Breast epithelium (tissue), 4 donors: Measurements from ENCODE around the gene UGT1A8. TPM values are rescaled to one million over a fixed set of nuclear protein-coding genes. Genes with fewer than 3 reads are reported as not detected.

ENCODE experiments used
- DNase-seq, 2 donors: peaks; one replicate each; pipeline ENCODE4 v3.0.0-alpha.2; 2019; ENCODE audit warnings: low spot score in 2 of 2
- H3K27ac ChIP-seq, 2 donors: fragments of 200-600 bp; sonication (generic) in 1 of 2; one replicate each; pipeline ENCODE4 v1.5.1; 2016 to 2019; ENCODE audit warnings: mild to moderate bottlenecking in 1 of 2
- H3K27me3 ChIP-seq, 2 donors: fragments of 200-600 bp; sonication (generic) in 1 of 2; one replicate each; pipeline versions ENCODE4 v1.5.1 to v1.6.0; 2017 to 2019; ENCODE audit warnings: control low read depth in 1 of 2, mild to moderate bottlenecking in 1 of 2
- H3K36me3 ChIP-seq: fragments of 200-600 bp; one replicate; pipeline ENCODE4 v1.5.1; 2019
- H3K4me1 ChIP-seq, 2 donors: fragments of 200-600 bp; sonication (generic); one replicate each; pipeline ENCODE4 v1.5.1; 2016 to 2019; ENCODE audit warnings: control low read depth in 1 of 2
- H3K4me3 ChIP-seq, 3 donors: fragments of 200-600 bp; sonication (generic); 1 replicate in 2 of 3; 2 replicates in 1 of 3; pipeline ENCODE4 v1.5.1; 2016 to 2019; ENCODE audit warnings: mild to moderate bottlenecking in 3 of 3, moderate library complexity in 2 of 3
- H3K9me3 ChIP-seq, 2 donors: fragments of 200-600 bp; sonication (generic) in 1 of 2; one replicate each; pipeline ENCODE4 v1.5.1; 2016 to 2019; ENCODE audit warnings: control low read depth in 1 of 2
- CTCF ChIP-seq, 3 donors: fragments of 450-650 bp; IDR thresholded peaks; one replicate each; pipeline ENCODE4 v1.5.1; 2016 to 2017; ENCODE audit warnings: antibody characterized with exemption in 3 of 3, mild to moderate bottlenecking in 3 of 3, moderate library complexity in 3 of 3
- POLR2A ChIP-seq: fragments of 450-650 bp; IDR thresholded peaks from one replicate; pipeline ENCODE4 v1.6.1; 2016; ENCODE audit warnings: antibody characterized with exemption, mild to moderate bottlenecking, moderate library complexity
- POLR2AphosphoS5 ChIP-seq, 3 donors: sonication (generic); formaldehyde crosslinking; IDR thresholded peaks; one replicate each; pipeline ENCODE4 v1.6.1; 2017; ENCODE audit warnings: antibody characterized with exemption in 3 of 3
- intact Hi-C: fragments of 100-400 bp; cut with DNase I; formaldehyde crosslinking; loops from one replicate; pipeline ENCODE4 v1.15.1; 2023; ENCODE audit warnings: low total_unique reads
- total RNA-seq, 3 donors: library from RNA; depleted of rRNA; stranded (reverse); fragments of >200 nt; gene quantifications; one replicate each; pipeline ENCODE4 v1.1.0, GENCODE V29; 2016

The UGT1A8 gene
- total RNA-seq, 3 donors from 2014 or later: not detected

GRCh38 chr2:233820774-233821105 is 203.3 kb downstream of the UGT1A8 start:
- Histone ChIP-seq H3K4me3 (no peak overlapping the region), H3K9me3 (no peaks in the 10 kb centered on the region), H3K27ac (no peak overlapping the region), H3K27me3 (no peaks in the 10 kb centered on the region), H3K36me3 (no peaks in the 10 kb centered on the region), H3K4me1 (no peaks in the 10 kb centered on the region)
- no peak for DNase-seq
- intact Hi-C loops: no loop called here
- TF ChIP-seq POLR2AphosphoS5 (IDR thresholded peaks at IDR 0.05): no peak

DNA sequence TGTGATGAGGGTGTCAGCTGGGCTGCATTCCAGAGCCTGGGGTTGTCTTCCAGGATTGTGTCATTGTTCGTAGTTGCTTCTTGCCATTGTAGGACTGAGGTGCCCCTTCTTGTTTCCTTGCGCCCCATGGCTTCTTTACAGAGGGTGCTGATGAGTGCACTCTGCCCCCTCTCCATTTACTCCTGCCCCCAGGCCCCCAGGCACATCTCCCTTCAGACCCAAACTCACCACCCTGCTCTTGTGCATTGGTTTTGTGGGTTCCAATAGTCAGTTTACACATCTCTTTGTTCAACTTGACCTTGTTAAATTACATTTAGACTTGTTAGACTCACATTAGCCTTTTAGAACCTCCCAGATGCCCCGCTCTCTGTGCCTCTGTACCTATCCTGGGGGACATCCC is 203.8 kb downstream of the UGT1A8 start:
- Histone ChIP-seq H3K27me3 (no peaks in the 10 kb centered on the region), H3K9me3 (no peaks in the 10 kb centered on the region), H3K4me3 (no peak overlapping the region), H3K27ac (no peak overlapping the region), H3K36me3 (no peaks in the 10 kb centered on the region), H3K4me1 (no peaks in the 10 kb centered on the region)
- intact Hi-C loops: no loop called here
- DNase-seq: no peak
- TF ChIP-seq POLR2A: no peak
- no peak for TF ChIP-seq CTCF (IDR thresholded peaks at IDR 0.05)
- TF ChIP-seq POLR2AphosphoS5 (IDR thresholded peaks at IDR 0.05): no peak

DNA sequence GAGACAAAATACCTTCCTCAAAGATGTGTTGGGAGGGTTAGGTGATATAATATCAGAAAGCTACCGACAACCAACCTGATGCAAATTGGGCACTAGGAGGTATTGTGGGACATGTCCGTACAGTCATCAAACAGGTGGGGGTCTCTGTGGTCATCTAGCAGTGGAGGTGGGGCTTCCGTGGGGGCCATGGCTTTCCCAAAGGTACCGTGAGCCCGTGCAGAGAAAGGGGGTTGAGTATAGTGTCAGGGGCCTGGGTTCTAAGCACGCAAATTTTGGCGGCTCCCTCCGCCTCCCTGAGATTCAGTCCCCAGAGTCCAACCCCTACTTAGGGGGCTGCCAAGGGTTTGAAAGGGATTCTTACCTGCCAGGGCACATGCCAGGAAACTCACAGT is 204.3 kb downstream of the UGT1A8 start:
- intact Hi-C loops: no loop called here
- DNase-seq: no peak
- no peaks in the 10 kb centered on the region for H3K4me1 ChIP-seq
- H3K27ac ChIP-seq: no peak overlapping the region
- no peaks in the 10 kb centered on the region for H3K36me3 ChIP-seq
- no peak overlapping the region for H3K4me3 ChIP-seq
- no peak for TF ChIP-seq CTCF (IDR thresholded peaks at IDR 0.05)
- no peak for TF ChIP-seq POLR2A
- TF ChIP-seq POLR2AphosphoS5 (IDR thresholded peaks at IDR 0.05): no peak
- no peaks in the 10 kb centered on the region for H3K9me3 ChIP-seq
- no peaks in the 10 kb centered on the region for H3K27me3 ChIP-seq

- no peak for TF ChIP-seq POLR2A
- no peak for TF ChIP-seq CTCF (IDR thresholded peaks at IDR 0.05)
- no peak for TF ChIP-seq POLR2AphosphoS5 (IDR thresholded peaks at IDR 0.05)
- H3K27me3 ChIP-seq: no peaks in the 10 kb centered on the region
Measured at GRCh38 chr2:233822101-233822771, 204.8 kb downstream of the UGT1A8 start.

More at GRCh38 chr2:233822101-233822771, 204.8 kb downstream of the UGT1A8 start:
- H3K9me3 ChIP-seq: no peaks in the 10 kb centered on the region
- no peak overlapping the region for H3K27ac ChIP-seq
- no peak overlapping the region for H3K4me3 ChIP-seq
- no peaks in the 10 kb centered on the region for H3K4me1 ChIP-seq
- no peak for DNase-seq
- no peaks in the 10 kb centered on the region for H3K36me3 ChIP-seq
- intact Hi-C loops: no loop called here

Other genes with a start within 250 kb of the UGT1A8 start
- gene USP40, start 50.9 kb upstream of the UGT1A8 start, total RNA-seq: 10 to 100 TPM; 29.2 to 53.4 (median 35.2) TPM
- gene UGT1A10, start 18.8 kb downstream of the UGT1A8 start, total RNA-seq: not detected
- gene UGT1A9, start 54.3 kb downstream of the UGT1A8 start, total RNA-seq: not detected
- gene UGT1A7, start 64.3 kb downstream of the UGT1A8 start, total RNA-seq: not detected
- gene UGT1A6, start 75.3 kb downstream of the UGT1A8 start, total RNA-seq: not detected
- not detected for gene UGT1A5, start 95.3 kb downstream of the UGT1A8 start, total RNA-seq
- gene UGT1A4, start 101.1 kb downstream of the UGT1A8 start, total RNA-seq: not detected
- under 1 TPM in 1 of 3 donors, not detected in 2; 0.16 TPM for gene UGT1A3, start 111.4 kb downstream of the UGT1A8 start, total RNA-seq
- gene UGT1A1, start 142.6 kb downstream of the UGT1A8 start, total RNA-seq: not detected
- gene MROH2A, start 160.7 kb downstream of the UGT1A8 start, total RNA-seq: not detected
- 1 to 10 TPM in 1 of 3 donors, under 1 TPM in 1, not detected in 1; 0.33 to 3.0 TPM for gene HJURP, start 236.9 kb downstream of the UGT1A8 start, total RNA-seq